ENCODE data around the gene PAQR4.

Gene PAQR4

DNA sequence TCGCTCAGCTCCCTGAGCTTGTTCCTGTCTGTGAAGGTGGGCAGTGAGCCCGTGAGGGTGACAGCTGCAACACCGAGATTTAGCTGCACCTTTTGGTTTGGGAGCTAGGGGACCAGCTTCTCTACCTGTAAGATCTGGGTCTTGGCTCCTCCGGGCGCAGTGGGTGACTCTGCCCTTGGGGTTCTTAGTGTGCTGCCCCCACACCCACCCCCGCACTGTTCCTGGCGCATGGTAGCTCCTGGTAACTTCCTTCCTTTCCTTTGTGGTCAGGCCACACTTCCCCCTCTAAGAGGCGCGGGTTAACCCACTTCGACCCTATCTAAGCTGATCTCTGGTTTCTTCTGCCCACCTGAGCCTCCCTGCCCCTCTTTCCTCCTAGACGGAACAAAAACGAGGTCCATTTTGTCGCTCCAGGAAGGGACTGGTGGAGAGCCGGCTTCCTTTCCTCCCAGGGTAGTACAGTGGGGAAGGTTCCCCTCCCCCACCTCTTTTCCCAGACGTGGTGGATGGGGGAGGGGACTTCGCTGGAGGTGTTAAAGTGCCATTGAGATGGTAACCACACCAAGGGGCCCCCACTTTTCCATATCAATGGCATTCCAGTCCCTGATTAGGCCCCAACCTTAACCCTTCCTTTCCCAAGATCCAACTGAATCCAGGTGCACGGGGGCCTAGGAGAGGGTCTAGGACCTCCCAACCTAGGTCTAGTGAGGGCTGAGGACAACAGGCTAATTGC is 39.0 kb downstream of the PAQR4 start:
- peak in 1 of 2 experiments; percentile 36 for DNase-seq

DNA sequence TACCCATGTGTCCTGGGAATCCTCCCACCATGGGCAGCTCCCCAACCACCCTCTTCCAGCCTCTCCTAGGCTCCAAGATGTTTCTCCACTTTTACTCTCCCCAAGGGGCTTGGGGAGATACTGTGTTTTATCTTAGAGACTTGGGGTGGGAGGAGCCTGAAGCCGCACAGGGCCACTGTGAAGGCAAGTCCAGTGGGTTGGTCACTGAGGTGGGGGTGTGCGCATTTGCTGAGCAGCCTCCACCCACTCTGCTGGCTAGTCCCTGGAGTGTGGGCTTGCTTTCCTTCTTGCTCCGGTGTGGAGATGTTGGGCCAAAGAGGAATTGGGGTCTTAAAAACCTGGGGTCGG is 39.5 kb downstream of the PAQR4 start:
- no peak for DNase-seq

DNA sequence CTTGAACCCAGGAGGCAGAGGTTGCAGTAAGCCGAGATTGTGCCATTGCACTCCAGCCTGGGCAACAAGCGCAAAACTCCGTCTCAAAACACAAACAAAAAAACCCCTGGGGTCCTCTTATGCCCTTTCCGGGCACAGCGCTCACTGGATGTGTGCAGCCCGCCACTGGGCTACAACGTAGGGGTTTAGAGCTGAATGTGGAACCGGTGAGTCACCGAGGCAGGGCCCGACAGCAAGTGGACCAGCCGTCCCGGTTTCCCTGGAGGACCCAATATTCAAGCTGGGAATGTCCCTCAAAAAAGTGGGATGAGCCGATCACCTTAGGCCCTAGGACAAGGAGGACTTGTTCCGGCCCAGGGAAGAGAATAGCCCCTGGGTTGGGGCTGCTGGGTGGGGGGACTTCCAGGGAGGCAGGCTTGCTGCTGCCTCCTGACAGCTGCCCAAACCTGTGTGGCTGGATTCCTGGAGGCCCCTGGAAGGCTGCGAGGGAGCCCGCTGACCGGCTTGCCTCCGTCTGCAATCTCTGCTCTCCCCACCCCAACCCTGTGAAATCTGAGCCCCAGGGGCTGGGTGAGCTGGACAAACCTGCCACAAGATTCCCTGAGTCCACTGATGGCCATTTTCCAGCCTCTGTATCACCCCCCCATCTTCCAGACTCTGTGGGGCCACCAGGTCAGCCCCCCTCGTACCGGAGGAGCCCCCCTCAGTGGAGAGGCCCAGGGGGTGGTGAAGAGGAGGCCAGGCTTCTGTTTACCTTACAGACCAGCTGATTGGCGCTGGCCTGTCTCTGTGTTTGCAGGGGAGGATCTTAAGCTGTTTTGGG is 40.6 kb downstream of the PAQR4 start:
- DNase-seq = no peak

GRCh38 chr16:3010510-3010909 is 41.4 kb downstream of the PAQR4 start:
- no peak for DNase-seq

DNA sequence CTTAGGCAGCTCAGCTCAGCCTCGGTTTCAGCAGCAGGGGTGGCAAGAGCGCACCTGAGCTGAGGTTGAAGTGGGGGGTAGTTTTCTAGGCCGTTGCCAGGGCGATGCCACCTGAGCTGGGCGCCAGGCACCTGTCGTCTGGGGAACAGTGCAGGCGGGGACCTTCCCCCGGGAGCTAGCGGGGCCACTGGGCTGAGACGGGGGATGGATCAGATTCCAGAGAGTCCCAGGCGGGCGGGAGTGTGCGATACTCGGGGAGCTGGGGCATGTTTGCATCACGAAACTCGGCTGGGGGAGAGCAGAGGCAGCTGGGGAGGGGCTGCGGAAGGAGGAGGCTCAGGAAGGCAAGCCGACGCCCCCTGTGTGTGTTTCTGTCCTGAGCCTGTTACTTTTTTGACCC is 43.1 kb downstream of the PAQR4 start:
- DNase-seq = no peak

- DNase-seq = no peak
These were observed 43.8 kb downstream of the PAQR4 start, which contains the start of gene CLDN9 for GRCh38 chr16:3012828-3013420. Gene CLDN9, plus strand, starts transcription at chr16:3012923. Its CDS starts 440 bp downstream, at chr16:3013363.

GRCh38 chr16:3013491-3013951 is 44.4 kb downstream of the PAQR4 start:
- DNase-seq = no peak

GRCh38 chr16:3013998-3014690 is 45.0 kb downstream of the PAQR4 start:
- no peak for DNase-seq

DNA sequence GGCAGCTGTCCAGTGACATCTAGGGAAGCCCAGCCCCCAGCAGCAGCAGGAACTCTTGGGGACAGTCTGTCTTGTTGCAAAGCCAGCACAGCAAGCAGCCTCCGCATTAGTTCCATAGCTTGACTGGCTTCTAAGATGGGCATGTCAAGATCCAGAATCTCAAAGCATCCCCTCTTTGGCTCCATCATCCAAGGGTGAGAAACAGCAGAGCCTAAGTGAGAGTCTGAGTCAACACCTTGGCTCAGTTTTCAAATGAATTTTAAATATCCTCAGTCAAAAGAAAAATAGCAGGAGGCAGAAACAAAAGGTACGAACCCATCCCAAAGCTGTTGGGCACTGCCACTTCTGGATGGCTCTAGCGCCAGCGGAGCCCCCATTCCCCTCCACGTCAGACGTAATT is 45.8 kb downstream of the PAQR4 start:
- DNase-seq = no peak

- DNase-seq = no peak
These were observed 46.8 kb downstream of the PAQR4 start for GRCh38 chr16:3015865-3016521.

- DNase-seq = no peak
These were observed 48.2 kb downstream of the PAQR4 start for GRCh38 chr16:3017344-3017743.

- DNase-seq = peak in 1 of 2 experiments; percentile 15
These were observed 48.8 kb downstream of the PAQR4 start, which contains the start of gene CLDN6 for GRCh38 chr16:3017794-3018506. Gene CLDN6, minus strand, starts transcription at chr16:3018183. Its CDS starts 2,162 bp downstream, at chr16:3016021.

- DNase-seq = no peak
These were observed 50.6 kb downstream of the PAQR4 start for GRCh38 chr16:3019594-3020246.

DNA sequence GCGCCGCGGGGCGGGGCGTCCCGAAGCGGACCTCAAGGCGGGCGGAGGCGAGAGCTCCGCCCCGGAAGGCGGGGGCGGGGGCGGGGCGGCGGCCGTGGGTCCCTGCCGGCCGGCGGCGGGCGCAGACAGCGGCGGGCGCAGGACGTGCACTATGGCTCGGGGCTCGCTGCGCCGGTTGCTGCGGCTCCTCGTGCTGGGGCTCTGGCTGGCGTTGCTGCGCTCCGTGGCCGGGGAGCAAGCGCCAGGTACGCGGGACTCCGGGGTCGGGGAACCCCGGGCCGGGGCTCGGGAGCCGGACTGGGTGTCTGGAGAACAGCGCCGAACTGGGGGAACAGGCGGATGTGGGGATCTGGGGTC is 51.1 kb downstream of the PAQR4 start, which contains the start of gene TNFRSF12A:
TSS of gene TNFRSF12A (plus strand) at position 122 of the 357 bp plus-strand sequence. CDS start at position 152, 30 bp downstream.
- DNase-seq = peak; percentile 55 to 67

GRCh38 chr16:3020604-3021448 is 51.7 kb downstream of the PAQR4 start:
- DNase-seq = peak; percentile 49 to 74

DNA sequence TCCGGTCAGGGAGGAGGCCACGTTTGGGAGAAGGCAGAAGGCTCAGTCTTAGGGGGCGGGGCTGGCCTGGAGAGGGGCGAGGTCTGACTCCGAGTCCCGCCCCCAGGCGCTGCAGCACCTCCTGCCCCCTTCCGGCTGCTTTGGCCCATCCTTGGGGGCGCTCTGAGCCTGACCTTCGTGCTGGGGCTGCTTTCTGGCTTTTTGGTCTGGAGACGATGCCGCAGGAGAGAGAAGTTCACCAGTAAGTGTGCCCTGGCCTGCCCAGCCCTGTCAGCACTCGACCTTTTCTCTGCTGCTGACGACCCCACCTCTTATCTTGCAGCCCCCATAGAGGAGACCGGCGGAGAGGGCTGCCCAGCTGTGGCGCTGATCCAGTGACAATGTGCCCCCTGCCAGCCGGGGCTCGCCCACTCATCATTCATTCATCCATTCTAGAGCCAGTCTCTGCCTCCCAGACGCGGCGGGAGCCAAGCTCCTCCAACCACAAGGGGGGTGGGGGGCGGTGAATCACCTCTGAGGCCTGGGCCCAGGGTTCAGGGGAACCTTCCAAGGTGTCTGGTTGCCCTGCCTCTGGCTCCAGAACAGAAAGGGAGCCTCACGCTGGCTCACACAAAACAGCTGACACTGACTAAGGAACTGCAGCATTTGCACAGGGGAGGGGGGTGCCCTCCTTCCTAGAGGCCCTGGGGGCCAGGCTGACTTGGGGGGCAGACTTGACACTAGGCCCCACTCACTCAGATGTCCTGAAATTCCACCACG is 52.5 kb downstream of the PAQR4 start:
- DNase-seq = peak; percentile 73 to 90

- peak; percentile 91 to 93 for DNase-seq
These were observed 53.1 kb downstream of the PAQR4 start for GRCh38 chr16:3022208-3022683.

GRCh38 chr16:3022684-3023414 is 53.7 kb downstream of the PAQR4 start:
- no peak for DNase-seq
